Mesenchymal stem cell (in vitro differentiated cells and primary cell): ENCODE measurements around the gene PDE3B.

Experiments
- DNase-seq: peaks from one replicate; pipeline ENCODE4 v3.0.0-alpha.2; 2013
- H2AFZ ChIP-seq: one replicate; pipeline ENCODE4 v1.6.1; 2013; ENCODE audit warnings: low read depth, mild to moderate bottlenecking, control low read depth, inconsistent platforms, low read length, moderate library complexity
- H2AK5ac ChIP-seq: 2 replicates; pipeline ENCODE4 v1.6.1; 2013; ENCODE audit warnings: low read length, moderate library complexity, mild to moderate bottlenecking, inconsistent platforms; ENCODE audit not compliant: severe bottlenecking
- H2BK120ac ChIP-seq: one replicate; pipeline ENCODE4 v1.6.1; 2013; ENCODE audit warnings: low read depth, mild to moderate bottlenecking, inconsistent platforms, low read length, moderate library complexity
- H2BK12ac ChIP-seq, 2 experiments: one replicate each; pipeline ENCODE4 v1.6.1; 2013; ENCODE audit warnings: inconsistent platforms in 2 of 2, low read length in 2 of 2, mild to moderate bottlenecking in 2 of 2, moderate library complexity in 2 of 2, control low read depth in 1 of 2
- H2BK15ac ChIP-seq: one replicate; pipeline ENCODE4 v1.6.1; 2013; ENCODE audit warnings: mild to moderate bottlenecking, low read depth, inconsistent platforms; ENCODE audit not compliant: poor library complexity, severe bottlenecking
- H2BK5ac ChIP-seq: 2 replicates; pipeline ENCODE4 v1.6.1; 2013; ENCODE audit warnings: low read depth, mild to moderate bottlenecking, low read length, control low read depth, inconsistent platforms; ENCODE audit not compliant: poor library complexity, severe bottlenecking
- H3K14ac ChIP-seq, 2 experiments: one replicate each; pipeline ENCODE4 v1.6.1; 2013; ENCODE audit warnings: inconsistent platforms in 2 of 2, low read length in 2 of 2, control low read depth in 1 of 2, mild to moderate bottlenecking in 1 of 2, moderate library complexity in 1 of 2
- H3K18ac ChIP-seq, 2 experiments: one replicate each; pipeline ENCODE4 v1.6.1; 2013; ENCODE audit warnings: inconsistent platforms in 2 of 2, low read length in 2 of 2, control low read depth in 1 of 2, low read depth in 1 of 2, mild to moderate bottlenecking in 1 of 2
- H3K23ac ChIP-seq, 2 experiments: one replicate each; pipeline ENCODE4 v1.6.1; 2013; ENCODE audit warnings: inconsistent platforms in 2 of 2, low read length in 2 of 2, mild to moderate bottlenecking in 2 of 2, moderate library complexity in 2 of 2, control low read depth in 1 of 2
- H3K27ac ChIP-seq: 2 replicates; pipeline ENCODE4 v1.5.1; 2013; ENCODE audit warnings: mild to moderate bottlenecking, moderate library complexity, low read length, control low read depth, inconsistent platforms; ENCODE audit not compliant: poor library complexity, severe bottlenecking
- H3K27me3 ChIP-seq, 2 experiments: 2 replicates each; pipeline versions ENCODE4 v1.6.1 to v1.7.0; 2013; ENCODE audit warnings: low read length in 2 of 2, mild to moderate bottlenecking in 2 of 2, moderate library complexity in 2 of 2, control low read depth in 1 of 2, inconsistent platforms in 1 of 2; ENCODE audit not compliant: control insufficient read depth in 1 of 2, insufficient read depth in 1 of 2
- H3K36me3 ChIP-seq, 2 experiments: 2 replicates each; pipeline versions ENCODE4 v1.6.1 to v1.7.0; 2013; ENCODE audit warnings: low read length in 2 of 2, control low read depth in 1 of 2, inconsistent platforms in 1 of 2, low read depth in 1 of 2, mild to moderate bottlenecking in 1 of 2; ENCODE audit not compliant: insufficient read depth in 2 of 2, control insufficient read depth in 1 of 2
- H3K4ac ChIP-seq, 2 experiments: one replicate each; pipeline ENCODE4 v1.6.1; 2013; ENCODE audit warnings: inconsistent platforms in 2 of 2, low read length in 2 of 2, mild to moderate bottlenecking in 2 of 2, moderate library complexity in 2 of 2, control low read depth in 1 of 2, low read depth in 1 of 2
- H3K4me1 ChIP-seq: 2 replicates; pipeline ENCODE4 v1.6.1; 2013; ENCODE audit warnings: low read depth, low read length, control low read depth; ENCODE audit not compliant: control insufficient read depth, insufficient read depth
- H3K4me2 ChIP-seq: 2 replicates; pipeline ENCODE4 v1.6.1; 2013; ENCODE audit warnings: low read length, mild to moderate bottlenecking, inconsistent platforms; ENCODE audit not compliant: poor library complexity, severe bottlenecking
- H3K4me3 ChIP-seq, 2 experiments: 2 replicates each; pipeline versions ENCODE4 v1.5.1 to v1.7.0; 2013; ENCODE audit warnings: low read length in 2 of 2, mild to moderate bottlenecking in 2 of 2, control low read depth in 1 of 2, low read depth in 1 of 2; ENCODE audit not compliant: insufficient read depth in 1 of 2
- H3K79me1 ChIP-seq: replicated peaks from 2 replicates; pipeline ENCODE4 v1.6.1; 2013; ENCODE audit warnings: mild to moderate bottlenecking, control low read depth, low read length, inconsistent platforms; ENCODE audit not compliant: poor library complexity, severe bottlenecking
- H3K9ac ChIP-seq: 2 replicates; pipeline ENCODE4 v1.7.0; 2013; ENCODE audit warnings: mild to moderate bottlenecking, low read length, moderate library complexity
- H3K9me3 ChIP-seq: 2 replicates; pipeline ENCODE4 v1.7.0; 2013; ENCODE audit warnings: mild to moderate bottlenecking, low read length; ENCODE audit not compliant: control insufficient read depth
- H4K8ac ChIP-seq: one replicate; pipeline ENCODE4 v1.6.1; 2013; ENCODE audit warnings: inconsistent platforms, mild to moderate bottlenecking, low read length, moderate library complexity
- H4K91ac ChIP-seq: one replicate; pipeline ENCODE4 v1.6.1; 2013; ENCODE audit warnings: mild to moderate bottlenecking, low read length, inconsistent platforms
- WGBS: methylation state at CpG from one replicate; pipeline ENCODE4 v1.1.7; 2013; ENCODE audit warnings: mixed read lengths; 5-methylcytosine and 5-hydroxymethylcytosine counted together

Gene PDE3B

DNA sequence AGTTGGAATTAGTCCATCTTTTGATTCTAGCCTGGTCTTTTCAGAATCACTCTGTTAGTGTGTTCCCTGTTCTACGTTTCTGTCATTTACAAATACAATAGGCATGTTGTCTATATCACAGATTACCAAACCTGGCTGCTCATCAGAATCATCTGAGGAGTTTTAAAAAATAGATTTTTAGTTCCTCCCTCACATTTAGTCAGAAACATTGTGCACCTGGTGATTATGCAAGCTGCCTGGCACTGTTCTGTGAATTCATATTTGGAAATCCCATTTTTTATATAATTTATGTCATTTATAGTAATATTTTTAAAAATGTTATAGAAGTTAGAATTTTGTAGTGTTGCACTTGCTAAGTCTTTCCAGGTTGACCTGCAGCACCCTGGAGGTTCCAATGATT is 107.3 kb downstream of the PDE3B start:
- no peak overlapping the region for H2BK15ac ChIP-seq
- no peak overlapping the region for H3K23ac ChIP-seq
- no peak overlapping the region for H3K18ac ChIP-seq
- 100% methylated on average over 1 of the region's 1 CpG for WGBS
- H3K79me1 ChIP-seq = no peaks in the 10 kb centered on the region
- H3K9me3 ChIP-seq = no peaks in the 10 kb centered on the region
- no peak overlapping the region for H2BK12ac ChIP-seq
- H2AFZ ChIP-seq = no peak overlapping the region
- no peaks in the 10 kb centered on the region for H3K36me3 ChIP-seq
- no peak overlapping the region for H3K4me2 ChIP-seq
- no peak overlapping the region for H2BK120ac ChIP-seq
- H4K91ac ChIP-seq = no peak overlapping the region
- no peak overlapping the region for H3K9ac ChIP-seq
- no peak overlapping the region for H4K8ac ChIP-seq
- no peak overlapping the region for H3K27ac ChIP-seq
- no peak for DNase-seq
- H3K14ac ChIP-seq = no peak overlapping the region
- H2AK5ac ChIP-seq = no peak overlapping the region
- H2BK5ac ChIP-seq = no peak overlapping the region
- no peak overlapping the region for H3K4ac ChIP-seq
- no peaks in the 10 kb centered on the region for H3K4me1 ChIP-seq
- no peak overlapping the region for H3K4me3 ChIP-seq
- no peaks in the 10 kb centered on the region for H3K27me3 ChIP-seq

DNA sequence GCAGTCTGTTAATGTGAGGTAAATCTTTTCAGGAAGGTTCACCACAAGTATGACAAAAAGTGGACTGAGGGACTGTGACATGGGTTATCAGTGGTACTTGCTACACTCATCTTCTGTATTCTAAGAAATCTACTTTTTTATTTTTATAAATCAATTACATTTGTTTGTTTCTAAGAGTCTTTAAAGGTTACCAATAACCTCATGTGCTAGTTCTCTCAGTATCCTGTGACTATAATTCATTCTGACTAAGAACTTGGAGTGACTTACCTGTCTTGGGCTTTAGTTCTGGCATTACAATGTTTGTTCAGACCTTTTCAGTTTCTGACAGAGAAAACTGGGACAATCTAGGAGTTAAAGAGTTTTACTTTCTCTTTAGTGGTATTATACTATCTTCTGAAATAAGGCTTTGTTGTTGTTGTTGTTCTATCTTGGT is 108.4 kb downstream of the PDE3B start:
- Histone ChIP-seq H2BK15ac (no peak overlapping the region), H3K79me1 (no peaks in the 10 kb centered on the region), H3K27me3 (no peaks in the 10 kb centered on the region)

DNA sequence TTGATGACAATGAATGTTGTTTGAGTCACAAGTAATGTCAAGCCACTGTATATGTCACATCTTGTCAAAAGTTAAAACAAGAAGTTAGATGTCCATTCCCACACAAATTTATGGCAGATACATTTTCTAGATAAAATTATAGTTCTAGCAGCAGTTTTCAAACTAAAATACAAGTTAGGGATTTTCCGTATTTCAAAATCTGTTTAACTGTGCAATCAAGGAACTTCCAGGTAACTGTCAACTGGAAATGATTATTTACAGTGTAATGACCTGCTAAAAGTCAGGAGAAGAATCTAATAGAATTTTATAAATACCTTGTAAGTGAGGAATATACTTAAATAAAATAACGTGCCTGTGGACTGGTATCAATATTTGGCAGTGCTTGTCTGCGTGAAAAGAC is 111.5 kb downstream of the PDE3B start:
- H3K4me1 ChIP-seq = no peaks in the 10 kb centered on the region
- no peaks in the 10 kb centered on the region for H3K36me3 ChIP-seq
- no CpG with 5 or more reads among the region's 3 CpGs for WGBS
- no peak overlapping the region for H3K9ac ChIP-seq
- no peak overlapping the region for H3K27ac ChIP-seq
- no peaks in the 10 kb centered on the region for H3K27me3 ChIP-seq
- H3K4me3 ChIP-seq = no peak overlapping the region
- H4K91ac ChIP-seq = no peak overlapping the region
- H3K4me2 ChIP-seq = no peak overlapping the region
- H3K79me1 ChIP-seq = no peaks in the 10 kb centered on the region
- no peak overlapping the region for H3K23ac ChIP-seq
- no peak overlapping the region for H3K18ac ChIP-seq
- H2BK15ac ChIP-seq = no peak overlapping the region
- no peak overlapping the region for H2BK12ac ChIP-seq
- no peak overlapping the region for H2AFZ ChIP-seq
- no peak for DNase-seq
- no peak overlapping the region for H3K4ac ChIP-seq
- H3K14ac ChIP-seq = no peak overlapping the region
- H2BK120ac ChIP-seq = no peak overlapping the region
- H4K8ac ChIP-seq = no peak overlapping the region
- H2BK5ac ChIP-seq = no peak overlapping the region
- no peak overlapping the region for H2AK5ac ChIP-seq
- H3K9me3 ChIP-seq = no peaks in the 10 kb centered on the region

More for the DNA sequence above, 108.4 kb downstream of the PDE3B start:
- no peak overlapping the region for H4K91ac ChIP-seq
- H3K4ac ChIP-seq = no peak overlapping the region
- H3K14ac ChIP-seq = no peak overlapping the region
- H2BK120ac ChIP-seq = no peak overlapping the region
- no peaks in the 10 kb centered on the region for H3K36me3 ChIP-seq
- H3K4me1 ChIP-seq = no peaks in the 10 kb centered on the region
- H3K27ac ChIP-seq = no peak overlapping the region
- no peak overlapping the region for H2AFZ ChIP-seq
- no peak overlapping the region for H3K4me2 ChIP-seq
- no peak for DNase-seq
- no peak overlapping the region for H2BK12ac ChIP-seq
- no peak overlapping the region for H3K9ac ChIP-seq
- no peak overlapping the region for H2BK5ac ChIP-seq
- no peak overlapping the region for H3K18ac ChIP-seq
- no peak overlapping the region for H2AK5ac ChIP-seq
- no peaks in the 10 kb centered on the region for H3K9me3 ChIP-seq
- H3K4me3 ChIP-seq = no peak overlapping the region
- no peak overlapping the region for H4K8ac ChIP-seq
- H3K23ac ChIP-seq = no peak overlapping the region

DNA sequence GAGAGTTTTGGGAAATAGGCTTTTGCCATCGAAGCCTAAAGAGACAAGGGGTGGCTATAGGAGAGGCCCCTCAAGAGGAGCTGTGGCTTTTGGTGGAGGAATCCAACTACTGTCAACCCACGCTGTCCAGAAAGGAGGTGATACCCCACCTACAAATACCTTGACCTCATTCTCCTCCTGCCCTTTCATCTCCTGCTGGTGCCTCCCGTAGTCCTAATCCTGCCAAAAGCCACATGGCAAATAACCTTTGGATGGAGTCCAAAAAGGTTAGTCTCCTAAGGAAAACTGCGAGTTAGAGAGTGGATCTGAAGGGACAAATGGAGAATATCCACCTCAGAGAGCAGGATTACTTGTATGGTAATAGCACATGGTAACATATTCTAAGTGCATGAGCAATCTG is 112.7 kb downstream of the PDE3B start:
- Histone ChIP-seq H3K36me3 (no peaks in the 10 kb centered on the region), H2BK5ac (no peak overlapping the region), H3K4me1 (no peaks in the 10 kb centered on the region), H3K23ac (no peak overlapping the region), H3K9me3 (no peaks in the 10 kb centered on the region), H3K79me1 (no peaks in the 10 kb centered on the region), H3K18ac (no peak overlapping the region), H3K27ac (no peak overlapping the region), H2BK15ac (no peak overlapping the region), H2AK5ac (no peak overlapping the region), H3K4me3 (no peak overlapping the region), H4K91ac (no peak overlapping the region), H3K27me3 (no peaks in the 10 kb centered on the region), H4K8ac (no peak overlapping the region), H3K4me2 (no peak overlapping the region), H3K14ac (no peak overlapping the region), H3K9ac (no peak overlapping the region), H2BK12ac (no peak overlapping the region), H2AFZ (no peak overlapping the region), H2BK120ac (no peak overlapping the region), H3K4ac (no peak overlapping the region)
- no CpG with 5 or more reads among the region's 4 CpGs for WGBS
- DNase-seq = no peak
